Right atrium auricular region (tissue), 2 donors: ENCODE data around the gene PIP4K2A. TPM values are rescaled to one million over a fixed set of nuclear protein-coding genes. Genes with fewer than 3 reads are reported as not detected.

ENCODE experiments used
- DNase-seq: peaks from one replicate; pipeline ENCODE4 v3.0.0-alpha.2; 2019; ENCODE audit warnings: low spot score
- H3K27ac ChIP-seq, 2 donors: fragments of 200-600 bp; sonication (generic); 1 replicate in 1 of 2; 2 replicates in 1 of 2; pipeline ENCODE4 v1.5.1; 2016 to 2019
- H3K27me3 ChIP-seq, 2 donors: fragments of 200-600 bp; sonication (generic); one replicate each; pipeline versions ENCODE4 v1.5.1 to v1.6.0; 2017 to 2019
- H3K36me3 ChIP-seq: fragments of 200-600 bp; sonication (generic); one replicate; pipeline ENCODE4 v1.5.1; 2016
- H3K4me1 ChIP-seq, 2 donors: fragments of 200-600 bp; sonication (generic); one replicate each; pipeline versions ENCODE4 v1.5.1 to v1.6.0; 2017 to 2019
- H3K4me3 ChIP-seq, 2 donors: fragments of 200-600 bp; sonication (generic); 1 replicate in 1 of 2; 2 replicates in 1 of 2; pipeline ENCODE4 v1.5.1; 2017 to 2019; ENCODE audit warnings: mild to moderate bottlenecking in 1 of 2, moderate library complexity in 1 of 2
- H3K9me3 ChIP-seq, 2 donors: fragments of 200-600 bp; sonication (generic); one replicate each; pipeline ENCODE4 v1.5.1; 2019
- CTCF ChIP-seq, 2 donors: fragments of 200-600 bp; sonication (generic); IDR thresholded peaks; one replicate each; pipeline ENCODE4 v1.5.1; 2019; ENCODE audit warnings: antibody characterized with exemption in 2 of 2
- total RNA-seq, 2 donors: library from RNA; depleted of rRNA; stranded (reverse); fragments of >200 nt; gene quantifications; one replicate each; pipeline ENCODE4 v1.1.0, GENCODE V29; 2016

PIP4K2A gene
- total RNA-seq, 2 donors from 2014 or later: 12.1 to 18.3 TPM

DNA sequence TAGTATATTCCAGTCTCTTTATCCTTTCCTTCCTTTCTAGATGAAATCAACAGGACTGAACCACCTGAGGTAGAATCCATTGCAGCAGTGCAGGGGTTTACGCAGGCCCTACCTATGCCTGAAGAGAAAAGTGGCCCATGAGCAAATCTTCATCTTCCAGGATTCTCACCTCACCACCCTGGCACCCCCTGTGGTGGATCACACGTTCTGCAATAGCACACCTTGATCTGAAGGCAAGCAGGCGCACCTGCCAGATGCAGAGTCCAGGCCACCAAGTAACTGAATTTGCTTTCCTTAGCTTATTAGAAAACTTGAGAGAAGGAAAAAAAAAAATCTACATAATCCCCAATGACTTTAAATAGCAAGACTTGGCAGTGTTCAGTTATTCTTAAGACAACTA, 121.4 kb downstream of the PIP4K2A start:
- no peak for TF ChIP-seq CTCF (IDR thresholded peaks at IDR 0.05)
- Histone ChIP-seq H3K4me3 (no peak overlapping the region), H3K36me3 (peaks cover 27% of the 10 kb centered on the region), H3K9me3 (no peaks in the 10 kb centered on the region), H3K4me1 (no peaks in the 10 kb centered on the region), H3K27me3 (no peaks in the 10 kb centered on the region), H3K27ac (no peak overlapping the region)
- DNase-seq: no peak

DNA sequence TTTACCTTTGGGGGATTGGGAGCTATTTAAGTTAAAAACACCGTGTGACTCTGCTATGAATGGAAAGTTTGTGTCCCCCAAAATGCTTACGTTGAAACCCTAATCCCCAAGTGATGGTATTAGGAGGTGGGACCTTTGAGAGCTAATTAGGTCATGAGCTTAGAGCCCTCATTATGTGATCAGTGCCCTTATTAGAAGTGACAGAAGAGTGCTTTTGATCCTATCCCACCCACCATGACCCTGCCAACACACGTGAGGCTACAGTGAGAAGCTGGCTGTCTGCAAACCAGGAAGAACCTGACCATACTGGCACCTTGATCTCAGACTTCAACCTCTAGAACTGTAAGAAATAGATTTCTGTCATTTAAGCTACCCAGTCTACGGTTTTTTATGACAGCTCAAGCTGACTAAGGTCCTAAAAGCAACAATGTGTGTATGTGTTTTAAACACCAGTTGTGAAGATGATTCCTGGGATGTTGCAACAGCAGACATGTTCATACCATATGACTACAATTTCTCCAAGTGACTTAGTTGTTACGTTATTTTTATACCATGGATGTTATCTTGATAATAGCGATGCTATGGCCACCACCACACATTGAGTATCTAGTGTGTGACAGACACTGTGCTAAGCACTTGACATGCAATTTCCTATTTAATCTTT, 124.4 kb downstream of the PIP4K2A start:
- no peak overlapping the region for H3K27ac ChIP-seq
- no peak overlapping the region for H3K4me3 ChIP-seq
- peaks cover 33% of the 10 kb centered on the region for H3K36me3 ChIP-seq
- no peak for TF ChIP-seq CTCF (IDR thresholded peaks at IDR 0.05)
- H3K9me3 ChIP-seq: no peaks in the 10 kb centered on the region
- no peaks in the 10 kb centered on the region for H3K4me1 ChIP-seq
- H3K27me3 ChIP-seq: no peaks in the 10 kb centered on the region
- no peak for DNase-seq

- peaks cover 33% of the 10 kb centered on the region for H3K36me3 ChIP-seq
- H3K4me1 ChIP-seq: no peaks in the 10 kb centered on the region
- no peak for DNase-seq
- no peaks in the 10 kb centered on the region for H3K27me3 ChIP-seq
- H3K9me3 ChIP-seq: no peaks in the 10 kb centered on the region
- no peak overlapping the region for H3K4me3 ChIP-seq
- TF ChIP-seq CTCF (IDR thresholded peaks at IDR 0.05): no peak
- H3K27ac ChIP-seq: no peak overlapping the region
Measured at GRCh38 chr10:22588462-22588861, 125.9 kb downstream of the PIP4K2A start.

GRCh38 chr10:22583683-22584082, 130.7 kb downstream of the PIP4K2A start:
- peaks cover 12% of the 10 kb centered on the region for H3K36me3 ChIP-seq
- no peaks in the 10 kb centered on the region for H3K4me1 ChIP-seq
- no peaks in the 10 kb centered on the region for H3K9me3 ChIP-seq
- no peak overlapping the region for H3K27ac ChIP-seq
- TF ChIP-seq CTCF (IDR thresholded peaks at IDR 0.05): no peak
- no peak for DNase-seq
- H3K4me3 ChIP-seq: no peak overlapping the region
- no peaks in the 10 kb centered on the region for H3K27me3 ChIP-seq

GRCh38 chr10:22581461-22581860, 132.9 kb downstream of the PIP4K2A start:
- no peaks in the 10 kb centered on the region for H3K9me3 ChIP-seq
- no peak overlapping the region for H3K27ac ChIP-seq
- H3K4me3 ChIP-seq: no peak overlapping the region
- no peak for DNase-seq
- no peaks in the 10 kb centered on the region for H3K27me3 ChIP-seq
- H3K36me3 ChIP-seq: no peaks in the 10 kb centered on the region
- no peaks in the 10 kb centered on the region for H3K4me1 ChIP-seq
- TF ChIP-seq CTCF (IDR thresholded peaks at IDR 0.05): no peak

GRCh38 chr10:22580711-22581110, 133.7 kb downstream of the PIP4K2A start:
- Histone ChIP-seq H3K27me3 (no peaks in the 10 kb centered on the region), H3K4me3 (no peak overlapping the region), H3K36me3 (no peaks in the 10 kb centered on the region), H3K4me1 (no peaks in the 10 kb centered on the region), H3K27ac (no peak overlapping the region), H3K9me3 (no peaks in the 10 kb centered on the region)
- TF ChIP-seq CTCF (IDR thresholded peaks at IDR 0.05): no peak
- DNase-seq: no peak
